LoVo (cell line): ENCODE results near the gene MARK4.

Experiments
- DNase-seq: peaks from one replicate; pipeline ENCODE4 v3.0.0-alpha.2; 2016; ENCODE audit warnings: low spot score

Gene MARK4

DNA sequence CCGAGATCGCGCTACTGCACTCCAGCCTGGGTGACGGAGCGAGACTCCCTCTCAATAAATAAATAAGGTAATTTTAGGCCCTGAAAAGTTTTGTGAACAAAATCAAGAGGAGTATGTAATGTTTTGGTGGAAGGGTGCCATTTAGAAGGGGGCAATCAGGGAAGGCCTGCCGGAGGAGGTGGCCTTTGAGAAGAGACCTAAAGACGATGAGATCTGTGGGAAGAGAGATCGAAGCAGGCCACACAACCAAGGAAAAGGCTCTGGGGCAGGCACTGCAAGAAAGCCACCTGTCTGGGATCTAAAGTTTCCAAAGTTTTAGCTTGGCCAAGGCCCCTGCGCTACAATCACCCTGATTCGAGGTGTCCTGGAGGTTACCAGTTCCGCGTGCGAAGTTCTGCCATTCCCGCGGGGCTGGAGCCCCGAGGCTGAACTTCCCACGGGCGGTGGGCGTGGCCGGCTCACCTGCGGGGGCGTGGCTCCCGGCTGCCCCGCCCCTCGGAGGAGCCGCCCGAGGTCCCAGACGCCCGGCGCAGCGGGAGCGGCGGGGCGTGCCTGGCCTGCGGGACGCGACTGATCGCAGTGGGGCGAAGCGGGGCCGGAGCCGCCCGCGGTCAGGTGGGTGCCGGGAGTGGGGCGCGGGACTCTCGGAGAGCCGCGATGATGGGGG lies 89.3 kb downstream of the MARK4 start, which contains the start of gene KLC3:
KLC3 (plus strand) TSS at position 519 of the 667 bp plus-strand sequence. CDS start 4,792 bp downstream, outside the sequence.
- DNase-seq, result peak; percentile 84

DNA sequence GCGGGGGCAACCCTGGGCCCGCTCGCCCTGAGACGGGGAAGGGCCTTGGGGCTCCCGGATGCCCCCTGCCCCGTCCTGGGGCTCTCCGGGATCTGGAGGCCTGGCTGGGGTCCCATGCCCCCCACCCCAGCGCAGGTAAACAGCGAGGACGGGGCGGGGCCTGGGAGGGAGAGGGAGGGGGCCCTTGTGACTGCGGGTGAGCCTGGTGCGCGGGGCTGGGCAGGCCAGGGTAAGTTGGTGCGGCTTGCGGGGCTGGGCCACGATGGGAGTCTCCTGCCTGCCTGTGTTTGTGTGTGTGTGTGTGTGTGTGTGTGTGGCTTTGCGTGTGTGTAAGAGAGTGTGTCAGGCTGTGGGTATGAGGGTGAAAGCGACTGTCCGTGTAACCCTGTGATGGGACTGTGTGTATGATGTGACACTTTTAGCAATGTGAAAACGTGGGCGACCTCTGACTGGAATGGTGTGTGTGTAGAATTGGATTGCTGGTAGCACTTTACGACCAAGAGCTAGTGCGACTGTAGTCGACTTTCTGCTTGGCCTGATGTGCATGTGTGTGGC lies 89.9 kb downstream of the MARK4 start:
- no peak for DNase-seq

GRCh38 chr19:45342911-45343310 lies 91.8 kb downstream of the MARK4 start:
- DNase-seq, result no peak

- no peak for DNase-seq
Observed at GRCh38 chr19:45344621-45345505, 93.8 kb downstream of the MARK4 start.

DNA sequence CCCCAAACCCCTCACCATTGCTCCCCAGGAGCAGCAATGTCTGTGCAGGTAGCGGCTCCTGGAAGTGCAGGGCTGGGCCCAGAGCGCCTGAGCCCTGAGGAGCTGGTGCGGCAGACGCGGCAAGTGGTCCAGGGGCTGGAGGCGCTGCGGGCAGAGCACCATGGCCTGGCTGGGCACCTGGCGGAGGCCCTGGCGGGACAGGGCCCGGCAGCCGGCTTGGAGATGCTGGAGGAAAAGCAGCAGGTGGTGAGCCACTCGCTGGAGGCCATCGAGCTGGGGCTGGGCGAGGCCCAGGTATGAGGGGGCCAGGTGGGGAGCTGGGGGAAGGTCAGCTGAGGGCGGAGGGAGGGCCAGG lies 94.4 kb downstream of the MARK4 start:
- no peak for DNase-seq

DNA sequence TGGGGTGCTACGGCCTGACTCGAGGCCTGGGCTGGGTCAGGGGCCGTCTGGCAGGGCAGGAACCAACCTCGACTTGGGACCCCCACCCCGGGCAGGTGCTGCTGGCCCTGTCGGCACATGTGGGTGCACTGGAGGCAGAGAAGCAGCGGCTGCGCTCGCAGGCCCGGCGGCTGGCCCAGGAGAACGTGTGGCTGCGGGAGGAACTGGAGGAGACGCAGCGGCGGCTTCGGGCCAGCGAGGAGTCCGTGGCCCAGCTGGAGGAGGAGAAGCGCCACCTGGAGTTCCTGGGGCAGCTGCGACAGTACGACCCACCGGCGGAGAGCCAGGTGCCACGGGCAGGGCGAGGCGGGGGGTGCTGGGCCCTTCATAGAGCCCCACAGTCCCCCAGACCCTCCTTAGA lies 95.4 kb downstream of the MARK4 start:
- no peak for DNase-seq

DNA sequence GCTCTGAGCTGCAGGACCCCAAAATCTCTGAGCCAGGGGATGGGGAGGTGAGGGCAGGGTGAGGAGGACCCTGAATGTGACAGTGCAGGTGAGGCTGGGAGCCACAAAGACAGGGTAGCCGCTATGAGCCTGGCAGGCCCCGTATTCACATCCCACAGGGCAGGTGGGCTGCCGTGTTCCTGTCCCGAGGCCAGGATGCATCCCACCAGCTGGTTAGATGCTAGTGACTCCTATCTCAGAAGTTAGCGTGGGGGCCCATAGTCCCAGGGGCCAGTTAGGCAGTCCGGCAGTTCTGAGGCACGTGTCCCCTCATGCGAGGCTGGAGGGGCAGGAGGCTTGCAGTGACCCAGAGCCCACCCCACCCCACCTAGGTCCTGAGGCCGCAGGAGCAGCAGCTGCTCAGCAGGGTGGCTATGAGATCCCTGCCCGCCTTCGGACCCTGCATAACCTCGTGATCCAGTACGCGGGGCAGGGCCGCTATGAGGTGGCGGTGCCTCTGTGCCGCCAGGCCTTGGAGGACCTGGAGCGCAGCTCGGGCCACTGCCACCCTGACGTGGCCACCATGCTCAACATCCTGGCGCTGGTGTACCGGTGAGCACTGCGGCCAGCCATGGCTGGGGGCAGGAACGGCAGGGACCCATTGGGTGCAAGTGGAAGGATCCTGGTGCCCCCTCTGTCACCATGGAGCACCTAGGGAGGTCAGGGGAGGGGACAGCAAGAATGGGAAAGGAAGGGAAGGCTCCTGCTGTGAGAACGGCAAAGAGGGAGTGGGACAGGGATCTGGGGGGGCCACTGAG lies 96.7 kb downstream of the MARK4 start:
- no peak for DNase-seq

DNA sequence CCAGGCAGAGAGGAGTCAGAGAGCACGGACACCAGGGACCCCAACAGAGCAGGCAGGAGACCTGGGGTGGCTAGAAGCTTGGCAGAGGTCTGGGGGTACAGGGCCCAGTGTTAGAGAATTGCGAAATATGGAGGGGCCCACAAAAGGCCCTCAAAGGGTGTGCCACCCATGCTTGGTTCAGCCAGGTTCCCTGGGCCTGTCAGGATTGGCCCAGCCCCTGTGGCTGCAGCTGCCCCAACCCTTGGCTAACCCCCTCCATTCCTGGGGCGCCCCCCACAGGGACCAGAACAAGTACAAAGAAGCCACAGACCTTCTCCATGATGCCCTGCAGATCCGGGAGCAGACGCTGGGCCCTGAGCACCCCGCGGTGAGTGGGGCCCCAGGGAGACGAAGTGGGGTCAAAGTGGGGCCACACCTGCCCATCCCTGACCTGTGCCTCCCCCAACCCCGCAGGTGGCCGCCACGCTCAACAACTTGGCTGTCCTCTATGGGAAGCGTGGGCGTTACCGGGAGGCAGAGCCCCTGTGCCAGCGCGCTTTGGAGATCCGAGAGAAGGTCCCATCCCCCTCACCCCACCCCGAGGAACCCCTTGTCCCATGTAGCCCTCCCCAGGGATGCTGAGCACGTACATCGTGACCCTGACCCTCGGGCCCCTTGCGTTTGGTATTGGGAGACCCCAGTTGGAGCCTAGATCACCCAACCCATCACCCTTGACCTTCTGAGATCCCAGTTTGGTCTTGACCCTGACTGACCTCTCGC lies 97.5 kb downstream of the MARK4 start:
- no peak for DNase-seq

DNA sequence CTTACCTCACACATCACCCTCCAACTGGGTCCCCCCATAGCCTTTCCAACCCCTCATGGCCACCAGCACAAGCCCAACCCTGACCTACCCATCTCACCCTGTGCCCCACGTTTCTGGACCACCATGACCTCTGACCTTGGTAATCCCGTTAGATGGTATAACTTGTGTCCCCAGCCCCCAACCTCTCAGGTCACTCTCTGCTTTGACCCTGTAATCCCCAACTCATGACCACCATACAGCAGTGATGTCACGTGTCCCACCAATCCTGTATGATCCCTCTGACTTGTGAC lies 98.0 kb downstream of the MARK4 start:
- DNase-seq, result no peak

DNA sequence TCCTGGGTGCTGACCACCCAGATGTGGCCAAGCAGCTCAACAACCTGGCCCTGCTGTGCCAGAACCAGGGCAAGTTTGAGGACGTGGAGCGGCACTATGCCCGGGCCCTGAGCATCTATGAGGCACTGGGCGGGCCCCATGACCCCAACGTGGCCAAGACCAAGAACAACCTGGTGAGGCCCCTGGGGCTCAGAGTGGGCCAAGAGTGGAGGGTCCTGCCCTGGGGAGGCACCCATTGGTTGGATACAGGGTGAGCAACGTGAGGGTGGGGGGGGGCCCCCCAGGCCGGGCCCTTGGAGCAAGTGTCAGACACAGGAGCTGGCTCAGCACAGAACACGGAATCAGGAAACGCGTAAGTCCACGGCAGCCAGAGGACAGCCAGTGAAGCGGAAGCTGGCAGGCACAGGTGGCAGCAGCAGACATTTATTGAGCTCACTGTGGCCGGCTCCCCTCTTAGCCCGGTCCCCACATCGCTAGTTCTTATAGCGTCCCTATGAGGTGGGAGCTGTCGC lies 98.4 kb downstream of the MARK4 start:
- no peak for DNase-seq

- DNase-seq, result no peak
Observed at GRCh38 chr19:45350477-45351058, 99.5 kb downstream of the MARK4 start.

GRCh38 chr19:45351401-45351952 lies 100.4 kb downstream of the MARK4 start:
- DNase-seq, result no peak

- DNase-seq, result no peak
Observed at GRCh38 chr19:45352062-45352461, 101.0 kb downstream of the MARK4 start.

DNA sequence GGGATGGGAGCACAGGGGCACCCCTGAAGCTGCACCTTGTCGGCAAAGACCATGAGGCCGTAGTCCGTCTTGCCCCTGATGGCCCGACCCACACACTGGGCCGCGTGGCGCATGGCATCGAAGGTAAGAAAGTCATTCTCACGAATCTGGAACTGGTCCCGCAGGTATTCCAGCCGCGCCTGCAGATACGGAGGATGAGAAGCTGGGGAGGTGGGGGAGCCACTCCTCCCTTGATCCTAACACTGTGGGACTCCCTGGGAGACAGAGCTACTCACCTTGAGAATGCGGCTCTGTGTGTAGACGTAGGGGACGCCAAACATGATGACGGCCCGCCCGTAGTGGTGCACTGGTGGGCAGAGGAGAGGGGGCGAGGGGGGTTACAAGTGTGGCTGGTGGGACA lies 101.4 kb downstream of the MARK4 start:
- no peak for DNase-seq

GRCh38 chr19:45352914-45353796 lies 102.1 kb downstream of the MARK4 start:
- DNase-seq, result no peak

- DNase-seq, result no peak
Observed at GRCh38 chr19:45354241-45354842, 103.3 kb downstream of the MARK4 start.
